K562 (cell line): ENCODE data around the gene TSTD2. TPM values are rescaled to one million over a fixed set of nuclear protein-coding genes. Genes with fewer than 3 reads are reported as not detected.

Source experiments
- CEBPG ChIP-seq, 3 experiments: fragments of 200-800 bp in 1 of 3; sonication (Bioruptor generic) in 1 of 3; sonication (generic) in 1 of 3; formaldehyde crosslinking in 1 of 3; IDR thresholded peaks in 2 of 3; conservative IDR thresholded peaks in 1 of 3; 2 replicates each; pipeline versions ENCODE4 v1.6.1 to v1.8.0; 2016 to 2022; ENCODE audit warnings: missing compliant biosample characterization in 2 of 3, missing genetic modification characterization in 2 of 3, mild to moderate bottlenecking in 1 of 3, missing genetic modification reagents in 1 of 3
- FOSL1 ChIP-seq: fragments of 200-800 bp; sonication (Bioruptor generic); conservative IDR thresholded peaks from 2 replicates; pipeline ENCODE4 v1.6.1; 2016; ENCODE audit warnings: missing genetic modification characterization, missing compliant biosample characterization
- FOXK1 ChIP-seq: sonication (generic); formaldehyde crosslinking; IDR thresholded peaks from 2 replicates; pipeline ENCODE4 v1.8.0; 2022; ENCODE audit warnings: missing genetic modification reagents, mild to moderate bottlenecking, borderline replicate concordance
- ILF3 ChIP-seq: fragments of 450-650 bp; IDR thresholded peaks from 2 replicates; pipeline ENCODE4 v1.6.1; 2018; ENCODE audit warnings: antibody characterized with exemption, mild to moderate bottlenecking, moderate library complexity, borderline replicate concordance
- JUN ChIP-seq, 2 experiments: sonication (generic) in 1 of 2; formaldehyde crosslinking in 1 of 2; IDR thresholded peaks; 2 replicates each; pipeline versions ENCODE4 v1.6.1 to v1.8.0; 2012 to 2022; ENCODE audit warnings: borderline replicate concordance in 2 of 2, mild to moderate bottlenecking in 2 of 2, improper control_type of control experiment in 1 of 2, low read depth in 1 of 2, low read length in 1 of 2, missing genetic modification reagents in 1 of 2
- KHSRP ChIP-seq: fragments of 450-650 bp; IDR thresholded peaks from 2 replicates; pipeline ENCODE4 v1.6.1; 2017
- MAX ChIP-seq: sonication (generic); formaldehyde crosslinking; IDR thresholded peaks from 2 replicates; pipeline ENCODE4 v1.9.0; 2022; ENCODE audit warnings: mild to moderate bottlenecking, missing genetic modification reagents
- MBD2 ChIP-seq: sonication (generic); IDR thresholded peaks from 2 replicates; pipeline ENCODE4 v1.6.1; 2016; ENCODE audit warnings: low read depth, borderline replicate concordance
- NR2C2 ChIP-seq, 2 experiments: fragments of 200-800 bp in 1 of 2; sonication (Bioruptor generic) in 1 of 2; sonication (generic) in 1 of 2; formaldehyde crosslinking in 1 of 2; IDR thresholded peaks; 2 replicates each; pipeline versions ENCODE4 v1.6.1 to v1.8.0; 2016 to 2022; ENCODE audit warnings: mild to moderate bottlenecking in 1 of 2, missing compliant biosample characterization in 1 of 2, missing genetic modification characterization in 1 of 2, missing genetic modification reagents in 1 of 2
- POLR2A ChIP-seq: fragments of 450-650 bp; conservative IDR thresholded peaks from 2 replicates; pipeline ENCODE4 v1.6.1; 2016
- RB1 ChIP-seq: fragments of 450-650 bp; IDR thresholded peaks from 2 replicates; pipeline ENCODE4 v1.6.1; 2017; ENCODE audit warnings: low read depth, mild to moderate bottlenecking
- SMARCA4 ChIP-seq: fragments of 450-650 bp; IDR thresholded peaks from 2 replicates; pipeline ENCODE4 v1.6.1; 2016
- YBX1 ChIP-seq: fragments of 450-650 bp; IDR thresholded peaks from 2 replicates; pipeline ENCODE4 v1.7.1; 2016; ENCODE audit warnings: mild to moderate bottlenecking
- ZNF143 ChIP-seq: sonication (generic); formaldehyde crosslinking; IDR thresholded peaks from 2 replicates; pipeline ENCODE4 v1.9.0; 2022; ENCODE audit warnings: mild to moderate bottlenecking, missing genetic modification reagents
- ZNF175 ChIP-seq: fragments of 200-800 bp; sonication (Bioruptor generic); IDR thresholded peaks from 2 replicates; pipeline ENCODE4 v1.6.1; 2016; ENCODE audit warnings: low read depth, mild to moderate bottlenecking, missing genetic modification characterization, missing compliant biosample characterization
- polyA plus RNA-seq, 8 experiments: library from polyadenylated mRNA; depleted of rRNA in 4 of 8; stranded (reverse) in 5 of 8; unstranded in 3 of 8; fragments of >200 nt; fragmentation: Nextera tagmentation in 2 of 8; fragmentation: Illumina TruSeq in 1 of 8; extraction: Ambion mirVana in 2 of 8; extraction: Trizol in 1 of 8; gene quantifications; 2 replicates each; pipeline versions ENCODE4 v1.2.1 to v1.2.3, GENCODE V29; 2011 to 2014; ENCODE audit warnings: inconsistent platforms in 1 of 8, missing spikeins in 1 of 8
- total RNA-seq, 7 experiments: library from RNA; depleted of rRNA in 6 of 7; stranded (reverse); fragments of >200 nt in 6 of 7; fragmentation: Illumina TruSeq in 2 of 7; extraction: Trizol in 2 of 7; gene quantifications; 2 replicates each; pipeline versions ENCODE4 v1.2.1 to v1.2.3, GENCODE V29; 2011 to 2021; ENCODE audit warnings: low replicate concordance in 1 of 7
- TF ChIP-seq, protein P1 (sequence below): sonication (generic); formaldehyde crosslinking; IDR thresholded peaks from 2 replicates; pipeline ENCODE4 v1.8.0; 2022; ENCODE audit warnings: mild to moderate bottlenecking, missing genetic modification reagents
- TF ChIP-seq, protein P2 (sequence below): fragments of 250-450 bp; sonication (Bioruptor Pico); IDR thresholded peaks from 2 replicates; pipeline ENCODE4 v1.4.0; 2020; ENCODE audit warnings: borderline replicate concordance
- TF ChIP-seq, protein P3 (sequence below): fragments of 450-650 bp; IDR thresholded peaks from 2 replicates; pipeline ENCODE4 v1.6.1; 2016; ENCODE audit warnings: borderline replicate concordance
- TF ChIP-seq, protein P4 (sequence below): sonication (generic); formaldehyde crosslinking; IDR thresholded peaks from 2 replicates; pipeline ENCODE4 v1.8.0; 2022; ENCODE audit warnings: mild to moderate bottlenecking, low read depth, missing genetic modification reagents
- TF ChIP-seq, protein P5 (sequence below): fragments of 450-650 bp; formaldehyde crosslinking; IDR thresholded peaks from 2 replicates; pipeline ENCODE4 v1.4.0; 2020; ENCODE audit warnings: mild to moderate bottlenecking

Gene TSTD2
- total and polyA plus RNA-seq, 9 of the 15 experiments (the other 6 are each of a cell fraction or from before 2014, with no cell fraction given): 10.1 to 36.7 (median 19.0) TPM

GRCh38 chr9:97598461-97599288, 34.5 kb downstream of the TSTD2 start (continued):
- TF ChIP-seq MAX (CRISPR knock-in tag) (0 out of 2 replicates have a peak, but pooled peaks have one; percentile 30), ZNF143 (CRISPR knock-in tag) (no peak), SMARCA4 (no peak), FOSL1 (no peak), NR2C2 (CRISPR knock-in tag; IDR thresholded peaks at IDR 0.05) (no peak), NR2C2 (tag; IDR thresholded peaks at IDR 0.05) (no peak), POLR2A (no peak), MBD2 (no peak), JUN (IDR thresholded peaks at IDR 0.05; ENCODE audit: borderline replicate concordance, low read depth, low read length) (no peak), JUN (CRISPR knock-in tag; IDR thresholded peaks at IDR 0.05; ENCODE audit: borderline replicate concordance) (no peak), KHSRP (no peak), RB1 (peak; percentile 38; the same call in 1 of the 2 replicates), ZNF175 (CRISPR knock-in tag) (no peak), YBX1 (no peak), CEBPG (CRISPR knock-in tag; IDR thresholded peaks at IDR 0.05) (no peak), CEBPG (tag; conservative IDR thresholded peaks at IDR 0.05 in 1 of 2, IDR thresholded peaks at IDR 0.05 in 1 of 2) (no peak), FOXK1 (CRISPR knock-in tag) (0 out of 2 replicates have a peak, but pooled peaks have one; percentile 24), ILF3 (no peak)
- TF ChIP-seq, protein P1, sequence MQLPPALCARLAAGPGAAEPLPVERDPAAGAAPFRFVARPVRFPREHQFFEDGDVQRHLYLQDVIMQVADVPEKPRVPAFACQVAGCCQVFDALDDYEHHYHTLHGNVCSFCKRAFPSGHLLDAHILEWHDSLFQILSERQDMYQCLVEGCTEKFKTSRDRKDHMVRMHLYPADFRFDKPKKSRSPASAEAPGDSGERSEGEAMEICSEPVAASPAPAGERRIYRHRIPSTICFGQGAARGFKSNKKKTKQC (CRISPR knock-in tag): 0 out of 2 replicates have a peak, but pooled peaks have one; percentile 45
- TF ChIP-seq, protein P2, sequence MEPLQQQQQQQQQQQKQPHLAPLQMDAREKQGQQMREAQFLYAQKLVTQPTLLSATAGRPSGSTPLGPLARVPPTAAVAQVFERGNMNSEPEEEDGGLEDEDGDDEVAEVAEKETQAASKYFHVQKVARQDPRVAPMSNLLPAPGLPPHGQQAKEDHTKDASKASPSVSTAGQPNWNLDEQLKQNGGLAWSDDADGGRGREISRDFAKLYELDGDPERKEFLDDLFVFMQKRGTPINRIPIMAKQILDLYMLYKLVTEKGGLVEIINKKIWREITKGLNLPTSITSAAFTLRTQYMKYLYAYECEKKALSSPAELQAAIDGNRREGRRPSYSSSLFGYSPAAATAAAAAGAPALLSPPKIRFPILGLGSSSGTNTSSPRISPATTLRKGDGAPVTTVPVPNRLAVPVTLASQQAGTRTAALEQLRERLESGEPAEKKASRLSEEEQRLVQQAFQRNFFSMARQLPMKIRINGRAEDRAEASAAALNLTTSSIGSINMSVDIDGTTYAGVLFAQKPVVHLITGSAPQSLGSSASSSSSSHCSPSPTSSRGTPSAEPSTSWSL (CRISPR knock-in tag): no peak
- TF ChIP-seq, protein P3, sequence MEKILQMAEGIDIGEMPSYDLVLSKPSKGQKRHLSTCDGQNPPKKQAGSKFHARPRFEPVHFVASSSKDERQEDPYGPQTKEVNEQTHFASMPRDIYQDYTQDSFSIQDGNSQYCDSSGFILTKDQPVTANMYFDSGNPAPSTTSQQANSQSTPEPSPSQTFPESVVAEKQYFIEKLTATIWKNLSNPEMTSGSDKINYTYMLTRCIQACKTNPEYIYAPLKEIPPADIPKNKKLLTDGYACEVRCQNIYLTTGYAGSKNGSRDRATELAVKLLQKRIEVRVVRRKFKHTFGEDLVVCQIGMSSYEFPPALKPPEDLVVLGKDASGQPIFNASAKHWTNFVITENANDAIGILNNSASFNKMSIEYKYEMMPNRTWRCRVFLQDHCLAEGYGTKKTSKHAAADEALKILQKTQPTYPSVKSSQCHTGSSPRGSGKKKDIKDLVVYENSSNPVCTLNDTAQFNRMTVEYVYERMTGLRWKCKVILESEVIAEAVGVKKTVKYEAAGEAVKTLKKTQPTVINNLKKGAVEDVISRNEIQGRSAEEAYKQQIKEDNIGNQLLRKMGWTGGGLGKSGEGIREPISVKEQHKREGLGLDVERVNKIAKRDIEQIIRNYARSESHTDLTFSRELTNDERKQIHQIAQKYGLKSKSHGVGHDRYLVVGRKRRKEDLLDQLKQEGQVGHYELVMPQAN: no peak
- TF ChIP-seq, protein P4, sequence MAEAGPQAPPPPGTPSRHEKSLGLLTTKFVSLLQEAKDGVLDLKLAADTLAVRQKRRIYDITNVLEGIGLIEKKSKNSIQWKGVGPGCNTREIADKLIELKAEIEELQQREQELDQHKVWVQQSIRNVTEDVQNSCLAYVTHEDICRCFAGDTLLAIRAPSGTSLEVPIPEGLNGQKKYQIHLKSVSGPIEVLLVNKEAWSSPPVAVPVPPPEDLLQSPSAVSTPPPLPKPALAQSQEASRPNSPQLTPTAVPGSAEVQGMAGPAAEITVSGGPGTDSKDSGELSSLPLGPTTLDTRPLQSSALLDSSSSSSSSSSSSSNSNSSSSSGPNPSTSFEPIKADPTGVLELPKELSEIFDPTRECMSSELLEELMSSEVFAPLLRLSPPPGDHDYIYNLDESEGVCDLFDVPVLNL: no peak
- TF ChIP-seq, protein P5, sequence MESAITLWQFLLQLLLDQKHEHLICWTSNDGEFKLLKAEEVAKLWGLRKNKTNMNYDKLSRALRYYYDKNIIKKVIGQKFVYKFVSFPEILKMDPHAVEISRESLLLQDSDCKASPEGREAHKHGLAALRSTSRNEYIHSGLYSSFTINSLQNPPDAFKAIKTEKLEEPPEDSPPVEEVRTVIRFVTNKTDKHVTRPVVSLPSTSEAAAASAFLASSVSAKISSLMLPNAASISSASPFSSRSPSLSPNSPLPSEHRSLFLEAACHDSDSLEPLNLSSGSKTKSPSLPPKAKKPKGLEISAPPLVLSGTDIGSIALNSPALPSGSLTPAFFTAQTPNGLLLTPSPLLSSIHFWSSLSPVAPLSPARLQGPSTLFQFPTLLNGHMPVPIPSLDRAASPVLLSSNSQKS (CRISPR knock-in tag): no peak
